Stimulated activated naive CD8-positive, alpha-beta T cell treated with anti-CD3 and anti-CD28 coated beads, Interleukin-15, amount 100 ng/mL, for 72 hours (primary cell): ENCODE measurements around the gene SLAMF1.
A peak's percentile ranks its signal among the peaks of the same experiment; 100 is the strongest.
"Not testable (repeated sequence)": the region's sequence is repeated elsewhere in the genome, so short reads cannot be mapped to it uniquely, and the experiment has no call there.

Experiments
- ATAC-seq: fragments of 150-1000 bp; cut with Tn5 transposase; 2 replicates; pipeline ENCODE4 v1.10.0; 2021; ENCODE audit warnings: mild to moderate bottlenecking, moderate library complexity
- DNase-seq, 2 donors: peaks; one replicate each; pipeline ENCODE4 v3.0.0; 2021 to 2022
- H3K27ac Mint-ChIP-seq, 2 donors: one replicate each; pipeline ENCODE4 v1.8.0; 2022; ENCODE audit warnings: mild to moderate bottlenecking in 2 of 2, mixed read lengths in 2 of 2, moderate library complexity in 2 of 2
- H3K27me3 Mint-ChIP-seq: one replicate; pipeline ENCODE4 v1.8.0; 2022; ENCODE audit warnings: mixed read lengths
- H3K4me1 Mint-ChIP-seq: one replicate; pipeline ENCODE4 v1.8.0; 2022; ENCODE audit warnings: mild to moderate bottlenecking, mixed read lengths
- H3K4me3 Mint-ChIP-seq, 2 donors: one replicate each; pipeline ENCODE4 v1.8.0; 2022; ENCODE audit warnings: mild to moderate bottlenecking in 2 of 2, mixed read lengths in 2 of 2, moderate library complexity in 1 of 2
- H3K9me3 Mint-ChIP-seq, 2 donors: one replicate each; pipeline ENCODE4 v1.8.0; 2022; ENCODE audit warnings: mixed read lengths in 2 of 2

SLAMF1 gene

DNA sequence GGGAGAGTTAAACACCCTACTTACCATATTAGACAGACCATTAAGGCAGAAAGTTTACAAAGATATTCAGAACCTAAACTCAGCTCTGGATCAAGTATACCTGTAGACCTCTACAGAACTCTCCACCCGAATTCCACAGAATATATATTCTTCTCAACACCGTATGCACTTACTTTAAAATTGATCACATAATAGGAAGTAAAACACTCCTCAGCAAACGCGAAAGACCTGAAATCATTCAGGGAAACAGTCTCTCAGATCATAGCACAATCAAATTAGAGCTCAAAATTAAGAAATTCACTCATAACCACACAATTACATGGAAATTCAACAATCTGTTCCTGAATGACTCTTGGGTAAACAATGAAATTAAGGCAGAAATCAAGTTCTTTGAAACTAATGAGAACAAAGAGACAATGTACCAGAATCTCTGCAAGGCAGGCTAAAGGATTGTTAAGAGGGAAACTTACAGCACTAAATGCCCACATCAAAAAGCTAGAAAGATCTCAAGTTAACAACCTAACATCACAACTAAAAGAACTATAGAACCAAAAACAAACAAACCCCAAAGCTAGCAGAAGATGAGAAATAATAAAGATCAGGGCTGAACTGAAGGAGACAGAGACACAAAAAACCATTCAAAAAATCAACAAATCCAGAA is 86.7 kb downstream of the SLAMF1 start:
- no peak for ATAC-seq
- H3K9me3 Mint-ChIP-seq: peaks cover 14 to 22% of the 10 kb centered on the region in 2 donors
- H3K27me3 Mint-ChIP-seq: no peaks in the 10 kb centered on the region
- peak overlapping the region; percentile 74 to 91 for H3K27ac Mint-ChIP-seq
- H3K4me1 Mint-ChIP-seq: peaks cover 67% of the 10 kb centered on the region
- no peak for DNase-seq
- H3K4me3 Mint-ChIP-seq: peak overlapping the region; percentile 68

DNA sequence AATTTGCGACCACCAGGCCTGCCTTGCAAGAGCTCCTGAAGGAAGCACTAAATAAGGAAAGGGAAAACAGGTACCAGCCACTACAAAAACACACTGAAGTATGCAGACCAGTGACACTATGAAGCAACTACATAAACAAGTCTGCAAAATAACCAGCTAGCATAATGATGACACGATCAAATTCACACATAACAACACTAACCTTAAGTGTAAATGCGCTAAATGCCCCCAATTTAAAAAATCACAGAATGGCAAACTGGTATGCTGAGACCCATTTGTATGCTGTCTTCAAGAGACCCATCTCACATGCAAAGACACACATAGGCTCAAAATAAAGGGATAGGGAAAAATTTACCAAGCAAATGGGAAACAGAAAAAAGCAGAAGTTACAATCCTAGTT is 87.4 kb downstream of the SLAMF1 start:
- H3K4me3 Mint-ChIP-seq: peak overlapping the region; percentile 68
- ATAC-seq, DNase-seq, H3K27me3 Mint-ChIP-seq: not testable (repeated sequence)
- peaks cover 14 to 22% of the 10 kb centered on the region in 2 donors for H3K9me3 Mint-ChIP-seq
- H3K27ac Mint-ChIP-seq: peak overlapping the region; percentile 45 to 91
- H3K4me1 Mint-ChIP-seq: peaks cover 59% of the 10 kb centered on the region

DNA sequence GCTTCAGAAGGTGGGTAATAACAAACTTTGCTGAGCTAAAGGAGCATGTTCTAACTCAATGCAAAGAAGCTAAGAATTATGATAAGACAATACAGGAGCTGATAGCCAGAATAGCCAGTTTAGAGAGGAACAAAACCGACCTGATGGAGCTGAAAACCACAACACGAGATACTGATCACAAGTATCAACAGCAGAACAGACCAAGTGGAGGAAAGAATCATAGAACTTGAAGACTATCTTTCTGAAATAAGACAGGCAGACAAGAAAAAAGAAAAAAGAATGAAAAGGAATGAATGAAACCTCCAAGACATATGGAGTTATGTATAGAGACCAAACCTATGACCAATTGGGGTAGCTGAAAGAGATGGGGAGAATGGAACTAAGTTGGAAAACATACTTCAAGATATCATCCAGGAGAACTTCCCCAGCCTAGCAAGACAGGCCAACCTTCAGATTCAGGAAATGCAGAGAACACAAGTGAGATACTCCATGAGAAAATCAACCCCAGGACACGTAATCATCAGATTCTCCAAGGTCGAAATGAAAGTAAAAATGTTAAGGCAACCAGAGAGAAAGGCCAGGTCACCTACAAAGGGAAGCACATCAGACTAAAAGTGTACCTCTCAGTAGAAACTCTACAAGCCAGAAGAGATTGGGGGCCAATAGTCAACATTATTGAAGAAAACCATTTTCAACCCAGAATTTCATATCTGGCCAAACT is 88.0 kb downstream of the SLAMF1 start:
- Mint-ChIP-seq H3K27ac (peak overlapping the region in 1 of 2 donors; percentile 77), H3K9me3 (peaks cover 14 to 22% of the 10 kb centered on the region in 2 donors), H3K4me1 (peaks cover 59% of the 10 kb centered on the region), H3K4me3 (peak overlapping the region; percentile 68 to 72), H3K27me3 (no peaks in the 10 kb centered on the region)
- no peak for ATAC-seq
- DNase-seq: no peak
